Ascending aorta (tissue), 2 donors: ENCODE results near the gene CD19. TPM values are rescaled to one million over a fixed set of nuclear protein-coding genes. Genes with fewer than 3 reads are reported as not detected.
A peak's percentile ranks its signal among the peaks of the same experiment; 100 is the strongest.
"Not testable (repeated sequence)": the region's sequence is repeated elsewhere in the genome, so short reads cannot be mapped to it uniquely, and the experiment has no call there.

Source experiments
- DNase-seq, 2 donors: peaks; one replicate each; pipeline ENCODE4 v3.0.0-alpha.2; 2019; ENCODE audit warnings: low spot score in 2 of 2
- H3K27ac ChIP-seq, 2 donors: fragments of 200-600 bp; sonication (generic); one replicate each; pipeline ENCODE4 v1.5.1; 2016 to 2017; ENCODE audit warnings: mild to moderate bottlenecking in 1 of 2
- H3K27me3 ChIP-seq: fragments of 200-600 bp; sonication (generic); one replicate; pipeline ENCODE4 v1.5.1; 2017
- H3K36me3 ChIP-seq, 2 donors: fragments of 200-600 bp; sonication (generic); one replicate each; pipeline ENCODE4 v1.5.1; 2016
- H3K4me1 ChIP-seq, 2 donors: fragments of 200-600 bp; sonication (generic); one replicate each; pipeline ENCODE4 v1.5.1; 2016 to 2017; ENCODE audit warnings: mild to moderate bottlenecking in 1 of 2
- H3K4me3 ChIP-seq, 2 donors: fragments of 200-600 bp; sonication (generic); one replicate each; pipeline ENCODE4 v1.5.1; 2016 to 2017; ENCODE audit warnings: mild to moderate bottlenecking in 1 of 2
- H3K9me3 ChIP-seq, 2 donors: fragments of 200-600 bp; sonication (generic); one replicate each; pipeline ENCODE4 v1.5.1; 2016
- intact Hi-C: fragments of 100-400 bp; cut with DNase I; formaldehyde crosslinking; loops from one replicate; pipeline ENCODE4 v1.15.1; 2023
- total RNA-seq: library from RNA; depleted of rRNA; stranded (reverse); fragments of >200 nt; gene quantifications from one replicate; pipeline ENCODE4 v1.1.0, GENCODE V29; 2016
- TF ChIP-seq, protein P1 (sequence below), 3 experiments: fragments of 200-600 bp in 2 of 3; fragments of 450-650 bp in 1 of 3; sonication (generic) in 2 of 3; IDR thresholded peaks; one replicate each; pipeline ENCODE4 v1.5.1; 2016 to 2019; ENCODE audit warnings: antibody characterized with exemption in 3 of 3, mild to moderate bottlenecking in 1 of 3, moderate library complexity in 1 of 3

The CD19 gene
- total RNA-seq, 1 donor from 2014 or later: not detected

GRCh38 chr16:28938721-28939120 lies 7.0 kb downstream of the CD19 start:
- H3K4me3 ChIP-seq: no peak overlapping the region
- H3K27ac ChIP-seq: no peak overlapping the region
- TF ChIP-seq, protein P1, sequence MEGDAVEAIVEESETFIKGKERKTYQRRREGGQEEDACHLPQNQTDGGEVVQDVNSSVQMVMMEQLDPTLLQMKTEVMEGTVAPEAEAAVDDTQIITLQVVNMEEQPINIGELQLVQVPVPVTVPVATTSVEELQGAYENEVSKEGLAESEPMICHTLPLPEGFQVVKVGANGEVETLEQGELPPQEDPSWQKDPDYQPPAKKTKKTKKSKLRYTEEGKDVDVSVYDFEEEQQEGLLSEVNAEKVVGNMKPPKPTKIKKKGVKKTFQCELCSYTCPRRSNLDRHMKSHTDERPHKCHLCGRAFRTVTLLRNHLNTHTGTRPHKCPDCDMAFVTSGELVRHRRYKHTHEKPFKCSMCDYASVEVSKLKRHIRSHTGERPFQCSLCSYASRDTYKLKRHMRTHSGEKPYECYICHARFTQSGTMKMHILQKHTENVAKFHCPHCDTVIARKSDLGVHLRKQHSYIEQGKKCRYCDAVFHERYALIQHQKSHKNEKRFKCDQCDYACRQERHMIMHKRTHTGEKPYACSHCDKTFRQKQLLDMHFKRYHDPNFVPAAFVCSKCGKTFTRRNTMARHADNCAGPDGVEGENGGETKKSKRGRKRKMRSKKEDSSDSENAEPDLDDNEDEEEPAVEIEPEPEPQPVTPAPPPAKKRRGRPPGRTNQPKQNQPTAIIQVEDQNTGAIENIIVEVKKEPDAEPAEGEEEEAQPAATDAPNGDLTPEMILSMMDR (IDR thresholded peaks at IDR 0.05): no peak
- intact Hi-C loops: no loop called here
- H3K27me3 ChIP-seq: no peaks in the 10 kb centered on the region
- H3K36me3 ChIP-seq: no peaks in the 10 kb centered on the region
- no peak for DNase-seq
- H3K4me1 ChIP-seq: no peaks in the 10 kb centered on the region
- H3K9me3 ChIP-seq: no peaks in the 10 kb centered on the region

DNA sequence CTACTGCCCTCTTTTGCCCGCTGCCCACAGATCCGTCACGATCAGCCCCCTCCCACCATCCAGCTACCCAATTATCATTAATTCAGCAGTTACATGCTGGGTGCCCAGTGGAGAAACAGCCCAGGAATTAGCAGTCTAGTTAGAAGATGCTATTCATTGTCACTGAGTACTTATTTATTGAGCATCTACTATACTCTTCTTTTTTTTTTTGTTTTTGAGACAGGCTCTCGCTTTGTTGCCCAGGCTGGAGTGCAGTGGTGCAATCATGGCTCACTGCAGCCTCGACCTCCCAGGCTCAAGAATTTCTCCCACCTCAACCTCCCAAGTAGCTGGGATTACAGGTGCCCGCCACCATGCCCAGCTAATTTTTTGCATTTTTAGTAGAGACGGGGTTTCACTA lies 8.1 kb downstream of the CD19 start:
- DNase-seq, H3K36me3 ChIP-seq, H3K4me3 ChIP-seq, H3K9me3 ChIP-seq, H3K27ac ChIP-seq, H3K27me3 ChIP-seq, H3K4me1 ChIP-seq, intact Hi-C loops: not testable (repeated sequence)

DNA sequence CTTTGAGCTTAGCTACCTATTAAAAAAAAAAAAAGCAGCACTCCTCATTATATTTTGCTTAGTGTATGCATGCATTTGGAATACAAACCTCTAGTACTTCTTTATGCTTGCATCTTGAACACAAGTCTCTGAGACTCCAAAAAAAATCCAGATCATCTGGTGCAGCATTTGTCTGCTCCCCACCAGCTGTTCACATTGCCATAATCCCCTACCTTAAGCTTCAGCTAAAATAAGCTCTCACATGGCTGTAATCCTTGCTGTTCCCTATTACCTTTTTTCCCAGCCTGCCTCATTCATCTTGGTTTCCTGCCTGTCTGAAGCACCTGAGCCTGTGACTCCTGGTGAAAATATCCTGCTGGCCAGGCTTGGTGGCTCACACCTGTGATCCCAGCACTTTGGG lies 11.5 kb downstream of the CD19 start:
- Histone ChIP-seq H3K4me3 (no peak overlapping the region), H3K4me1 (peaks cover 0 to 4% of the 10 kb centered on the region in 2 donors), H3K9me3 (no peaks in the 10 kb centered on the region), H3K27ac (no peak overlapping the region), H3K27me3 (no peaks in the 10 kb centered on the region), H3K36me3 (no peaks in the 10 kb centered on the region)
- no peak for DNase-seq
- TF ChIP-seq, protein P1 (IDR thresholded peaks at IDR 0.05): no peak
- intact Hi-C loops: no loop called here

- Histone ChIP-seq H3K4me3 (no peak overlapping the region), H3K4me1 (peaks cover 3 to 7% of the 10 kb centered on the region in 2 donors), H3K27me3 (no peaks in the 10 kb centered on the region), H3K27ac (no peak overlapping the region), H3K36me3 (no peaks in the 10 kb centered on the region), H3K9me3 (no peaks in the 10 kb centered on the region)
- TF ChIP-seq, protein P1 (IDR thresholded peaks at IDR 0.05): no peak
- intact Hi-C loops: no loop called here
- DNase-seq: no peak
These were observed 14.9 kb downstream of the CD19 start for GRCh38 chr16:28946681-28947080.

GRCh38 chr16:28950648-28951409 lies 19.1 kb downstream of the CD19 start, which contains the start of gene NFATC2IP:
NFATC2IP (plus strand) TSS chr16:28950937; CDS start chr16:28951012, 75 bp downstream.
- Histone ChIP-seq H3K36me3 (peaks cover 13 to 28% of the 10 kb centered on the region in 2 donors), H3K4me3 (peak within 1 kb of the TSS; percentile 71 to 100), H3K27me3 (no peaks in the 10 kb centered on the region), H3K9me3 (no peaks in the 10 kb centered on the region), H3K4me1 (peaks cover 3 to 9% of the 10 kb centered on the region in 2 donors), H3K27ac (peak within 1 kb of the TSS; percentile 84 to 89)
- TF ChIP-seq, protein P1 (IDR thresholded peaks at IDR 0.05): no peak
- intact Hi-C loops: loop anchor here (1.0 kb wide), 6 partner anchors 23 to 128 kb away; partner anchors contain the start of genes RABEP2, SH2B1, SPNS1 and TUFM
- peak; percentile 99 to 100 for DNase-seq

- peak overlapping the region; percentile 71 to 100 for H3K4me3 ChIP-seq
- TF ChIP-seq, protein P1 (IDR thresholded peaks at IDR 0.05): no peak
- H3K27me3 ChIP-seq: no peaks in the 10 kb centered on the region
- H3K9me3 ChIP-seq: no peaks in the 10 kb centered on the region
- peaks cover 3 to 9% of the 10 kb centered on the region in 2 donors for H3K4me1 ChIP-seq
- H3K27ac ChIP-seq: peak overlapping the region; percentile 84 to 89
- DNase-seq: peak in 1 of 2 donors; percentile 65
- H3K36me3 ChIP-seq: peaks cover 19 to 34% of the 10 kb centered on the region in 2 donors
- intact Hi-C loops: no loop called here
These were observed 19.7 kb downstream of the CD19 start for GRCh38 chr16:28951410-28951943.
